Activated naive CD8-positive, alpha-beta T cell treated with anti-CD3 and anti-CD28 coated beads, Interleukin-2, amount 10 ng/mL, durations not matched to agents 7 days and 5 days (primary cell): ENCODE measurements around the gene TPRG1L. TPM values are rescaled to one million over a fixed set of nuclear protein-coding genes. Genes with fewer than 3 reads are reported as not detected.

Experiments used
- ATAC-seq: fragments of 150-1000 bp; cut with Tn5 transposase; one replicate; pipeline ENCODE4 v1.10.0; 2021; ENCODE audit warnings: low read depth, moderate library complexity
- POLR2A ChIA-PET: fragments of 350-600 bp; sonication (Branson Sonifier 250); formaldehyde crosslinking; loops from one replicate; lab custom pipeline; 2021; ENCODE audit warnings: antibody characterized with exemption; lab: Charles Lee
- DNase-seq: peaks from one replicate; pipeline ENCODE4 v3.0.0; 2021
- H3K27ac Mint-ChIP-seq: one replicate; pipeline ENCODE4 v1.8.0; 2022; ENCODE audit warnings: mild to moderate bottlenecking, mixed read lengths
- H3K27me3 Mint-ChIP-seq: one replicate; pipeline ENCODE4 v1.8.0; 2022; ENCODE audit warnings: mild to moderate bottlenecking, moderate library complexity, mixed read lengths
- H3K36me3 Mint-ChIP-seq: one replicate; pipeline ENCODE4 v1.8.0; 2021; ENCODE audit warnings: mild to moderate bottlenecking, mixed read lengths
- H3K4me1 Mint-ChIP-seq: one replicate; pipeline ENCODE4 v1.8.0; 2021; ENCODE audit warnings: mixed read lengths
- H3K4me3 Mint-ChIP-seq: one replicate; pipeline ENCODE4 v1.8.0; 2022; ENCODE audit warnings: mild to moderate bottlenecking, moderate library complexity, mixed read lengths
- H3K9me3 Mint-ChIP-seq: one replicate; pipeline ENCODE4 v1.8.0; 2021; ENCODE audit warnings: mixed read lengths
- total RNA-seq, 2 experiments: library from RNA; stranded (reverse); gene quantifications; one replicate each; pipeline ENCODE4 v1.2.3, GENCODE V29; 2021

The TPRG1L gene
- total RNA-seq, 2 experiments from 2014 or later = 23.8 to 29.4 TPM

DNA sequence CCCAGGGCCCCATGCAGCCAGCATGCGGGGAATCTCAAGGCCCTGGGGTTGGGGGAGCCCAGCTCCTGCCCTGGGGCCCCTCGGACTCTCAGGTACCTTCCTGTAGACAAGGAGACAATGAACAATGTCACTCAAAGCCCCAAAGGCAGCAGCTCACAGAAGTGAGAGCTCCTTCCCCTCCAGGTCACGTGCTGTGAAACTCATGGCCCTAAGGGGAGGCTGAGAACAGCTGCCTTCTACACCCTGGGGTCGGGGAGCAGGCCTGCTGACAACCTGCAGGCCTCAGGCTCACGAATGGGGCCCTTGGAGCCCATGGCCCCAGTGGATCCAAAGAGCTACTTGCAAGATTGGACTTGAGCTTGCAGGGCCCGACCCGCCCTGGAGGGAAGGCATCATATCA lies 16.7 kb upstream of the TPRG1L start:
- no peak overlapping the region for H3K27ac Mint-ChIP-seq
- POLR2A ChIA-PET = interaction anchor here (0.9 kb wide), 1 partner anchor 17 kb away, joined by 3 read pairs; no protein-coding TSS in a partner anchor

DNA sequence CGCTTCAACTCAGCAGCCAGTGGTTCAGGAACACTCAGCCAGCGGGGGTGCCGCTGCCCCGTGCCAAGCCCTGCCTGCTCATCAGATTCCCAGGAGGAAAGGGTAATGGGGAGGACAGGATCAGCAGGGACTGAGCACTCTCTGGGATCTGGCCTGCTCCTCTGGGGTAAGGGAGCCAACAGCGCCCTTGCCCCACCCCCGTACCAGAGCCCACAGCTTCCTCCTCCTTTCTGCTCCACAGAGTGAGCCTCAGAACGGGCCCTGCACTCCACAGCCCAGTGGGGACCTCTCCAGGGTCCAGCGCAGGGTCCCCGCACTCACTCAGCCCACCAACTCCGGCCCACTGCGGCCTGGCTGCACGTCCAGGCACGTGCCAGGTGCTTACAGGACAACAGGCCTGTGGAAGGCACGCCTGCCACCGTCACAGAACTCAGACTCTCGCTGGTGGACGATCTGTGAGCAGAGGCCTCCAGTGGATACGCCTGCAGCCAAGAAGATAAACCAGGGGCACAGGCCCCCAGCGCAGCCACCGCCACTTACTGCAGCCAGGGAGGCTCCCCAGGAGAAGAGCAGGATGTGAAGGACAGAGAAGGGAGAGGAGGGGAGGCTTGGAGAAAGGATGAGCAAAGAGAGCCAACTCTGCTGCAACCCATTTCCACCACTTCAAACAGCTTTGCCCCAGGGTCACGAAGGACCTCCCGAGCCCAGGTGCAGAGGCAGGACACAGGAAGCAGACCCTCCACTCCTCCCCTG lies 15.6 kb upstream of the TPRG1L start:
- H3K4me3 Mint-ChIP-seq = no peak overlapping the region
- POLR2A ChIA-PET = interaction anchor here (0.9 kb wide), 1 partner anchor 18 kb away, joined by 3 read pairs; no protein-coding TSS in a partner anchor
- no peak for ATAC-seq
- H3K27me3 Mint-ChIP-seq = peaks cover 17% of the 10 kb centered on the region
- H3K4me1 Mint-ChIP-seq = no peaks in the 10 kb centered on the region
- no peaks in the 10 kb centered on the region for H3K9me3 Mint-ChIP-seq
- no peaks in the 10 kb centered on the region for H3K36me3 Mint-ChIP-seq
- no peak overlapping the region for H3K27ac Mint-ChIP-seq
- DNase-seq = no peak

More for the DNA sequence above, 16.7 kb upstream of the TPRG1L start:
- Mint-ChIP-seq H3K36me3 (no peaks in the 10 kb centered on the region), H3K4me3 (no peak overlapping the region), H3K4me1 (no peaks in the 10 kb centered on the region), H3K27me3 (peaks cover 15% of the 10 kb centered on the region), H3K9me3 (no peaks in the 10 kb centered on the region)
- ATAC-seq (no peak), DNase-seq (no peak)

DNA sequence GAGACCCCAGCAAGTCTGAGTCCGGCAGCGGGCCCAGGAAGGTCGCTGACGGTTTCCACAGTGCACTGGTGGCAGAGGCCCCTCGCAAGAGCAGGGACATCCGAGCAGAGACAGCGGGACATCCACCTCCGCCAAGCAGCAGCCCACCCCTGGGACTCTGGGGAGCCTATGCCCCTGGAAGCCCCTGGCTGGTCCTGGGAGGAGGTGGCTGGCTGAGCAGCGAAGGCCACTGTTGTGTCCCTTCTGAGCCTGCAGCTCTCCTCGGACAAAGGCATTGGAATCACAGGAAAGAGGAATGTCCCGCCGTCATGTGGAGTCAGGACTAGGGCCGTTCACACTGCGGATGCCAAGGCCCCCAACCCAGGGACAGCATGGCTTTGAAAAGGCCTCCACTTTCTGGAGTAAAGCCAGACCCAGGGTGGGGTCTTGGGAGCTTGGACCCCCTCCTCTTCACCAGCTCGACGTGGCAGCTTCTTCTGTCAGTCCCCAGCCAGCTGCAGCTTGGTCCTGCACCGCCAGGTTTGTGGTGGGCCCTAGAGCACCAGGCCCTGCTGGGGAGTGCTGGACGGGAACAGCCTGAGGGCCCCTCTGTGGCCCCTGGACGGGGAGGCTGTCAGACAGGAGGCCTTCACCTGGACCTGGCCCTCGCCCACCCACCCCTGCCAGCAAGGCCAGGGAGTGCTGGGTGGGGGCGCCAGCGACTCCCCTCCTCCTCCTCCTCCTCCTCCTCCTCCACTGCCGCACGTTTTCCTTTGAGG lies 14.9 kb upstream of the TPRG1L start:
- H3K4me1 Mint-ChIP-seq = no peaks in the 10 kb centered on the region

DNA sequence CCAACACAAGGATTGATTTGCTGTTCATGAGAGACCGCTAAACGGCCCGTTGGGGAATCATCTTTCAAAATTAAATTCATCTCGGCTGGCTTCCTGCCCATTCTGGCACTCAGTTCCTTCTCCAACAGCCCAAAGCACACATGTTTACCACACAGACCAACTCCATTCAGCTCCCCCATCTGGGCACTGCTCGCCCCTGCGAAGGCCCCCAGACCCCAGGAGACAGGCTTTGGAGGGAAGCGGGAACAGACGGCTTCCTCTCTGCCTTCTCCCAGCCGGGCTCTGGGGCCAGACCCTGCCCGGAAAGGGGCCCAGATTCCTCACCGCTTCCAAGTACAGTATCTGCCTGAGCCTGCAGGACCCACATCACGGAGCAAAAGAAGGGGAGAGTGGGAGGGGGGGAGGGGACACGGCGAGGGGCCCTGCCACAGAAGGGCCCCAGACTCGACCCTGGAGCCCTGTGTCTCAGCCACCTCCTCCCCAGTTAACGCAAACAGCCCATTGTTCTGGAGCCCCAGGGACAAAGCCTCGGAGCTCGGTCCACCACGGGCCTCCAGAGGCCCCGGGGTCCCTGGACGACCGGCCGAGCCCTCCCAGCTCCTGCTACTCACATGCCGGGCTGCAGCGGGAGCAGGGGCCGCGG lies 14.2 kb upstream of the TPRG1L start:
- ATAC-seq (no peak), DNase-seq (no peak)
- peaks cover 17% of the 10 kb centered on the region for H3K27me3 Mint-ChIP-seq
- no peak overlapping the region for H3K27ac Mint-ChIP-seq
- H3K9me3 Mint-ChIP-seq = no peaks in the 10 kb centered on the region
- peak overlapping the region; percentile 22 for H3K4me3 Mint-ChIP-seq
- no peaks in the 10 kb centered on the region for H3K36me3 Mint-ChIP-seq
- H3K4me1 Mint-ChIP-seq = no peaks in the 10 kb centered on the region
- POLR2A ChIA-PET = no interaction called here

More for the DNA sequence above, 14.9 kb upstream of the TPRG1L start:
- Mint-ChIP-seq H3K27me3 (peaks cover 17% of the 10 kb centered on the region), H3K9me3 (no peaks in the 10 kb centered on the region), H3K27ac (no peak overlapping the region), H3K4me3 (no peak overlapping the region), H3K36me3 (no peaks in the 10 kb centered on the region)
- no peak for ATAC-seq
- POLR2A ChIA-PET = no interaction called here
- DNase-seq = no peak

DNA sequence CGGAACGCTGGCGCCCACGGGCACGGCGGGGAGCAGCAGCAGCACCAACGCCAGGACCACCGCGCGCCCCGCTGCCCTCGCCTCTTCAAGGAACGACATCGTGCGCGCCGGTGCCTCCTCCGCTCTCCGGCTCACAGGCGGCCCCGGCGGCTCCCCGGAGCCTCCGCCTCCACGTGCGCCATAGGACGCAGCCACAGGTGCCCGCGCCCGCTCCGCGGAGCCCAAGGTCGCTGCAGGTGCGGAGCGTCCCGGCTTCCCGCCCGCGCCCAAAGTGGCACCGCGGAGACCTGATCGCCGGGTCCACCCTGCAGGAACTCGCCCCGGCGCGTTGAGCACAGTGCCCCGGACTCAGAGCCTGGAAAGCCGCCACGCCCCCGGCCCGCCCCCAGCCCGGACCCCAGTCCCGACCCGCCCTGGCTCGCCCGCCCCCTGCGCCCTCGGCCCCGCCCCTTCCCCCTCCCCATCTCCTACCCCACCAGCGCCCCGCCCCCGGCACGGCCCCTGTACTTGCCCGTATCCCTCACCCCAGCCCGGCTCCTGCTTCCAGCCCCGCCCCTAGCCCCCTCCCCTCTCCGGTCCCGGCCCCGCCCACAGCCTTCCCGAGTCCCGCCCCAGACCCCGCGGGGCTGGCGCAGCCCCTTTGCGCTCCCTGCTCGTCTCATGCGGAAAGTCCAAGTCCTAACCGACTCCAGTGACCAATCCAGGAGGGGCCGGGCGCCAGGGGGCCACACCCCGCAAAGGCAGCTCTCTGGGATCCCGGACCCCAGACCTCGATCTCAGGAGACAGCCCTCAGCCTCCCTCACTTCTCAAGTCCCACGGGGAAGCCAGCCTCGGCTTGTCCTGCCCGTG lies 13.4 kb upstream of the TPRG1L start, which contains the start of gene MEGF6:
Gene MEGF6, minus strand, starts transcription at position 339 of the 850 bp plus-strand sequence. Its CDS starts 240 bp downstream, at position 99.
- peak within 1 kb of the TSS; percentile 32 for H3K4me3 Mint-ChIP-seq

DNA sequence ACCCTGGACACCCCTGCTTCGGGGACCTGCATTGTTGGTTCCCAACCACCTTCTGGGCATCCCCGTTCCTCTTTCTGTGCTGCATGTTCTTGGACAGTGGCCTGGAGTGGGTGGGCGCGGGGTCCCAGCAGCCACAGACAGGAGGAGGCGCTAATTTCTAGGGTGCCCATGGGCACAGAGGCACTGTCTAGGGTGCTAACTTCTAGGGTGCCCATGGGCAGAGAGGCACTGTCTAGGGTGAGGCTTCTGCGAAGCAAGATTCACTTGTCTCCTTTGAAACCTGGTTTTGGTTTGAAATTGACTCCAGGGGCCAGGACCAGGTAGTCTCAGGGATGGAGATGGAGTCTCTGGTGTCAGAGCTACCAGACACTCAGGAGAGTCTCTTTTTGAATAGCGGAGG lies 12.7 kb upstream of the TPRG1L start:
- POLR2A ChIA-PET = no interaction called here
- ATAC-seq (no peak), DNase-seq (no peak)
- Mint-ChIP-seq H3K4me3 (peak overlapping the region; percentile 32), H3K27ac (no peak overlapping the region), H3K4me1 (no peaks in the 10 kb centered on the region), H3K36me3 (no peaks in the 10 kb centered on the region), H3K9me3 (no peaks in the 10 kb centered on the region), H3K27me3 (peaks cover 17% of the 10 kb centered on the region)

More for the DNA sequence above, 13.4 kb upstream of the TPRG1L start, which contains the start of gene MEGF6:
- H3K27me3 Mint-ChIP-seq = peaks cover 17% of the 10 kb centered on the region
- DNase-seq (peak; percentile 53), ATAC-seq (peak; percentile 31)
- no peaks in the 10 kb centered on the region for H3K4me1 Mint-ChIP-seq
- no peaks in the 10 kb centered on the region for H3K9me3 Mint-ChIP-seq
- POLR2A ChIA-PET = no interaction called here
- no peaks in the 10 kb centered on the region for H3K36me3 Mint-ChIP-seq
- no peak within 1 kb of the TSS for H3K27ac Mint-ChIP-seq

DNA sequence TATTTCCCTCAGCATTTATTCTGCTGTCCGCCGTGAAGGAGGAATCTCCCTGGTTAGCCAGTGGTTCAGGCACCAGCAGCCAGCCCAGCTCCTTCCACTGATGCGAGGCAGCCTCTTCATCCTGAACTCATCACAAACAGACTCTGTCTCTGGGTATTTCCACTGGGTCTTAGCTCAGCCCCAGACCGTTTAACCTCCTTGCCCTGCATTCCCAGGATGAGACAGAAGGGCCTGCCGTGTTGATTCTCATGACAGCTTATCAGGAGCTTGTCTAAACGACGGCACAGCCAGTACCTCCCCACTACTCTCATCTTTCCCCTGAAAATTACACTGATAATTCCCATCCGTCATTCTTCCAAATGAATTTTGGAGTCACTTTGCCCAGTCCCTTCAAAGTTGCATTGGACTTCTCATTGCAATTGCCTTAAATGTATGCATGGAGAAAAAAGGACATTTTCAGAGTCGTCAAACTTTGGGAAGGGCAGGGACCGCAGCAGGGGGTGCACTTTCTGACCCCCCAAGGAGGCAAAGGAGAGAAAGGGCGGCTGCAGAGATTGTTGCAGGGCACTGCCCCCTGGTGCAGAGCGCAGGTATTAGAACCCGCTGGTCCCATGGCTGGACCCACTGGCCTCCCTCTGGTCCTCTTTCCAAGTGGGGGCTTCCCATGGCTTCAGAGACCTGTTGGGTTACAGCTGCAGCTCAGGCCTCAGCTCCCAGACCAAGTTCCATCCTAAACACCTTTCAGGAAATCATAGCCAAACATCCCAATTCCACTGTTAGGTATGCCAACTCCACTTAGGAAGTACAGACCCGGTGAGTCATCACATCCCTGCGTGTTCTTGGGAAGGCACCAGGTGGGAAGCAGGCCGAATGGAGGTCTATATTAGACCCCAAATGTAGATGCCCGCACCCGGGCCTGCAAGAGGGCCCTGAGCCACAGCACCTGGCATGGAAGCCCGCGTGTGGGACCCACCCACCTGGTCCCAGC lies 9.8 kb upstream of the TPRG1L start:
- no peaks in the 10 kb centered on the region for H3K36me3 Mint-ChIP-seq
- POLR2A ChIA-PET = no interaction called here
- DNase-seq (no peak), ATAC-seq (no peak)
- H3K27ac Mint-ChIP-seq = no peak overlapping the region
- H3K4me1 Mint-ChIP-seq = no peaks in the 10 kb centered on the region
- H3K9me3 Mint-ChIP-seq = no peaks in the 10 kb centered on the region
- peaks cover 14% of the 10 kb centered on the region for H3K27me3 Mint-ChIP-seq
- H3K4me3 Mint-ChIP-seq = no peak overlapping the region

DNA sequence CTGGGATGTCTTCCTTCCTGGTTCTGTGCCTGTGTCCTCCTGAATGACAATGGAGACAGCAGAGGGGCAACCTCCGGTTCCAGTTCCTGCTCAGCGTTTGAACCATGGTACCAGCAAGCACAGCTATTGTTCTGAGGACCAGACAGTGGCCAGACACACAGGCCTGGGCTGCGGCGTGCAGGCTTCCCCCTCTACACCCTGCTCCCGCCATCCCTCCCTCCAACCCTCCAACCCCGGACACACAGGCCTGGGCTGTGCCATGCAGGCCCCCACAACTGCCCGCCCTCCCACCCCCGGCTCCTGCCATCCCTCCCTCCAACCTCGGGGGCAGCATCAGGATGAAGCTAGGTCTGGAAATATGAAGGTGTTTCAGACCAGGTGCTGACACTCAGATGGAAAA lies 8.0 kb upstream of the TPRG1L start:
- POLR2A ChIA-PET = no interaction called here
- Mint-ChIP-seq H3K36me3 (no peaks in the 10 kb centered on the region), H3K27me3 (peaks cover 8% of the 10 kb centered on the region), H3K9me3 (no peaks in the 10 kb centered on the region), H3K4me1 (peaks cover 3% of the 10 kb centered on the region), H3K27ac (no peak overlapping the region), H3K4me3 (no peak overlapping the region)
- ATAC-seq (no peak), DNase-seq (no peak)

DNA sequence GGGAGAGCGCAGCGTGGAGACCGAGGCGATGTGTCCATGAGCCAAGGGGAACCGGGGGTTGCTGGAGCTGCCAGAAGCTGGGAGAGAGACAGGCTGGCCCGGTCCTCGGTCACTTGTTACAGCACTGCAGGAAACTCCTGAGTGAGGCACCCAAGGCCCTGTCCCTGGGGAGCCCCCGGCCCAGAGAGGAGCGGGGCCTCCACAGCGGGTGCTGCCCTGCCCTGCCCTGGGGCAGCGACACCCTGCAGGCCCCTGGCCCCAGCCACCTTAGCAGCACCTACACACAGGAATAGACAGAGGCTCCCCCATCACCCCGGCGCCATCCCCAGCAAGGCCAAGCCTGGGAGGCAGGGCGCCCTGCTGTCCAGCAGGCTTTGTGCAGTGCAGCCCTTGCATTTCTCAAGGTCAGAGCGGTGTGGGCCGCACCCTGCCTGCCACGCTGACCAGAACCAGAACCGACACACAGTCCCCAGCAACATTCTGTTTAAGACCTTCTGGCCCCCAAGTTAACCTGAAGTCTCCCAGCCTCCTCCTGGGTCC lies 6.9 kb upstream of the TPRG1L start:
- DNase-seq (no peak), ATAC-seq (no peak)
- H3K36me3 Mint-ChIP-seq = no peaks in the 10 kb centered on the region
- H3K27ac Mint-ChIP-seq = no peak overlapping the region
- peaks cover 6% of the 10 kb centered on the region for H3K27me3 Mint-ChIP-seq
- no peak overlapping the region for H3K4me3 Mint-ChIP-seq
- POLR2A ChIA-PET = no interaction called here
- peaks cover 3% of the 10 kb centered on the region for H3K4me1 Mint-ChIP-seq
- H3K9me3 Mint-ChIP-seq = no peaks in the 10 kb centered on the region

DNA sequence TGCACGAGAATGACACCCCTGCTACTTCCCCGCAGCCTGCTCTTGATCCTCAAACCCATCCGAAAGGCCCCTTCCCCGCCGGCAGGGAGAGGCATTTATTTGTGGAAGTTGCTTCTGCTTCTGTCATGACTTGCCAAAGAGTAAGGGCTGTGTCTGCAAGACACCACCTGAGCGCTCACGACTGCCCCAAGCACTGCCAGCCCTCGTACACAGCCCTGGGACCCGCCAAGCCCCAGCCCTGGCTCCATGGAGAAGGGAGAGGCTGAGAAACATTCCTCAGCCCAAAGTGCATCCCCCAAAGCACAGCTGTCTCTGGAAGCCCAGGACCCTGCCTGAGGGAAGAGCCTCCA lies 6.3 kb upstream of the TPRG1L start:
- Mint-ChIP-seq H3K9me3 (no peaks in the 10 kb centered on the region), H3K36me3 (no peaks in the 10 kb centered on the region), H3K4me3 (no peak overlapping the region), H3K27me3 (peaks cover 2% of the 10 kb centered on the region), H3K27ac (no peak overlapping the region), H3K4me1 (peaks cover 5% of the 10 kb centered on the region)
- DNase-seq = no peak
- ATAC-seq = no peak
- POLR2A ChIA-PET = no interaction called here

DNA sequence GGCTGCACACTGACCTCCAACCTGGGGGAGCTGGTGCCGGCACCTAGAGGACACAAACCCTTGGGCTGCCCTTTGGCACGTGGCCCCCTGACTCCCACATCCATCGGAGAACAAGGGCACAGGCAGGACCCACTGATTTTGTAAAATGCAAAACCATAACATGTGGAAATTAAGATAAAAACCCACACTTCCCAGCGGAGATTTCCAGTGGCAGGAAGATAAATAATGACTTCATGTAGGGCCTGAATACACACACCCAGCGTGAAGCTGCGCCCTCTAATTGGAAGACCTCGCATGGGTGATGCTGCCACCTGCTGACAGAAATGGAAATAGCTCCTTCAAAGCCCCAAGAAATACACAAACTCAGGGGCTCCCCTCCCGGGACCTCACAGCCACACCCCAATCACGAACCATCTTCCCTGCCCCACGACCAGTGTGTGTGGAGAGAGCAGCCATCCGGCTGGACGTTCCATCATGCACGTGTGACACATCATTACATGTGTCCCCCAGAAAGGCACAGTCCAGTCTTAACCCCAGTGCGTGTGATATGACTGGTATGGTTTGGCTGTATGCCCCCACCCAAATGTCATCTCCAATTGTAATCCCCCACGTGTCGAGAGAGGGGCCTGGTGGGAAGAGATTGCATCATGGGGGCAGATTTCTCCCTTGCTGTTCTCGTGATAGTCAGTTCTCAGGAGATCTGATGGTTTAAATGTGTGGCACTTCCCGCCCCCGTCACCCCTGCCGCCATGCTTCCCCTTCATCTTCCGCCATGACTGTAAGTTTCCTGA lies 5.7 kb upstream of the TPRG1L start:
- H3K4me1 Mint-ChIP-seq = peaks cover 10% of the 10 kb centered on the region
- no peak overlapping the region for H3K4me3 Mint-ChIP-seq
- no peaks in the 10 kb centered on the region for H3K36me3 Mint-ChIP-seq
- no peaks in the 10 kb centered on the region for H3K9me3 Mint-ChIP-seq
- ATAC-seq = peak; percentile 80
- peaks cover 2% of the 10 kb centered on the region for H3K27me3 Mint-ChIP-seq
- no peak overlapping the region for H3K27ac Mint-ChIP-seq
- POLR2A ChIA-PET = no interaction called here
- DNase-seq = peak; percentile 54
